ENCODE data around the gene AGTR1.
"Not testable (repeated sequence)": the region's sequence is repeated elsewhere in the genome, so short reads cannot be mapped to it uniquely, and the experiment has no call there.

The AGTR1 gene

DNA sequence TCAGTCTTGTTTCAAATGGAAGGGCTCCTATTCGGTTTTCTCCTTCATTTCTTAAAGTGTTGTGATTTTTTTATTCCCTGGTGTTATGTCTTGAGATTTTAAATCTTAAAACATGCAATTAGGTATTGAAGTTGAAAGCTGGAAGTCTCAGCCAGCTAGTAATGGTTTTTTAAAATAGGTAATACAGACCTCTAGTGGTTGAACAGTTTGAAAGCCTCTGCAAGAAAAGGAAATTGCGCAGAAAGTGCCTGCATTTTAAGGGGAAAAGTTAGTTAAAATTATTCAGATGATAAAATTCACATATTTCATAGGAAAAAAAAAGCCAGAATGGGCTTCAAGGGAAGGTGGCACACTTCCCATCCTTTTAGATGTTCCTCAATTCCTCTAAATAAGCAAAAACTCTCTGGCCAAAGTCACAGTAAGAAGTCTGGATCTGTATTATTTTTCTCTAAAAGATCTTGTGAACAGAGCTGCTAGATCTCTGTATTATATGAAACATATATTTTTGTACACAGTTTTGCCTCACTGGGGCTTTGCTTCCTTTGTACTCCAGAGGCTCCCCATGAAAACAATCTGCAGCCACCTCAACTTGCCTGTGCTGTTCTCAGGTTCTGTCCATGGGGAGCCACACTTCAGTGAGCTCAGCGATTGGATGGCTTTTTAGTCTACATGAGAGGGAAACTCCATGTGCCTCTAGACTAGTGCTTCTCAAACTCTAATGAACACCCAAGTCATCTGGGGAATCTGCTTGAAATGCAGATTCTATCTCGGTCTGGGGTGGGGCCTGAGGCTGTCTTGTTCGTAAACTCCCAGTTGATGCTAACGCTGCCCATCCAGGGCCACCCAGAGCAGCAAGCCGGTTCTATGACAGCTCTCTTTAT, 21.5 kb downstream of the AGTR1 start:
- DNase-seq, result peak; percentile 34

DNA sequence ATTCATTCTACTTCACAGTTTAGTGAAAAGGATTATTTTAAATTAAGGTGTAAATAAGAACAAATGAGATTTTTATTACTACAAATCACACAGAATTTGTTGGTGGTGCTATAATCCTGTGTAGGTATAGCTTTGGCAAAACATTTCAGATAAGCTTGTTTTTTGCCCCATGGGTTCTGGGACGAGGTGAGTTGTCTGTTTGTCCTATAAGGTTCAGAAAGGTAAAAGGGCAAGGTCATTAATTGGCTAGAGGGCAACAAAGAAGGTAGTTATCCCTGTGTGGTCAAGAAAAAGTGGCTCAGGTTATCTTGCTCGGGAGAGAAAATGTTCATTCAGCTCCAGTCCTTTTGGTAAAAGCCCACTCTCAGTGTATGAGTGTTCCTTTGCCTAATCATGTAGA, 23.2 kb downstream of the AGTR1 start:
- no peak for DNase-seq

DNA sequence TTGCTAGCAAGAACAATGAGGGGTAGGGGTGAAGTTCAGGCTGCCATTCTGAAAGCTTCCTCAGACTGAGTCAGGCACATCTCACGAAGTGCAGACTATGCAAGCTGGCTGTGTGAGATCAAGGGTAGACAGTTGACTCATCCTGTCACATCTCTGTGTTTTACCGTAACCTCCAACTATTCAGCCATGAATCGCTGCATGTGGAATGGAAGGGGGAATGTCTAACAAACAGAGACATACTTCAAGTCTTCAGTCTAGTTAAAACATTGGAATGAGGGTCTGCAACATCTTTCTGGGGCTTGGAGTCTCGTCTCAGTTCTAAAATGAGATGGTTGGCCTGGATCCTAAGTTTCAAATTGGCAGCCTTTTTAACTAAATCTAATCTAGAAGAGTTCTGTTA, 25.9 kb downstream of the AGTR1 start:
- peak; percentile 93 for DNase-seq

DNA sequence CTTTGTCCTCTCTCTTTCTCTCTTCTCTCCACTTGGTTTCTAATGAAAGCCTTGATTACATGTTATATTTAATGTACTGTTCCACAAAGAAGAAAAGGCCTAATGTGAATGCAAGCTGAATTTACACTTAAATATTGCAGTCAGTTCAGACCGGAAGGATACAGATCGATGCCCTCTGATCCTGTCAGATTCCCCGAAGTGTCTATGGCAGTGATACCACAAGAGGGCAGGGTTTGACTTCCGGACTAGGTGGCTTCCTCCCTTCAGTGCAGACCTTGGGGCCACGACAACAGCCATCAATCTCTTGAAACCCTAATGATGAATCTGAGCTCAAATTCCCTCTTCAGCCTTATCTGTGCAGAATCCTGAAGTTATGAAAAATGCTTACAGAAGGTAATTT, 29.5 kb downstream of the AGTR1 start:
- DNase-seq, result peak; percentile 51

DNA sequence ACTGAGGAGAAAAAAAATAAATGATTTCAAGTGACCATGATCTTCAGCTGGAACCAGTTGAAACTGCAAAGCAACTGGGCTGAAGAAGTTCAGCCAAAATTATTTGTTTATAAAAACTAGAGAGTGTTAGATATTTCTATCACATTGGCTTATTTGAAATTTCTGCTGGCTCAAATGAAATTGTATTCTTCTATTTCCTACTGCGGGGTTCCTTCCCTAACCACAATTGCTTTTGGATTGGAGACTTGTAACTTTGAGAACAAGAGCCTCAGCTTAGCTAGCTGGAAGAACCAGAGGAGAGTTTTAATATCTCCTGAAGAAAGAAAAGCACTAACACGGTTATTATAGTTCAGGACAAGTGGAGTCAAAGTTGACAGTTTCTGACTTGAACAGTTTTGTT, 31.1 kb downstream of the AGTR1 start:
- DNase-seq, result no peak

DNA sequence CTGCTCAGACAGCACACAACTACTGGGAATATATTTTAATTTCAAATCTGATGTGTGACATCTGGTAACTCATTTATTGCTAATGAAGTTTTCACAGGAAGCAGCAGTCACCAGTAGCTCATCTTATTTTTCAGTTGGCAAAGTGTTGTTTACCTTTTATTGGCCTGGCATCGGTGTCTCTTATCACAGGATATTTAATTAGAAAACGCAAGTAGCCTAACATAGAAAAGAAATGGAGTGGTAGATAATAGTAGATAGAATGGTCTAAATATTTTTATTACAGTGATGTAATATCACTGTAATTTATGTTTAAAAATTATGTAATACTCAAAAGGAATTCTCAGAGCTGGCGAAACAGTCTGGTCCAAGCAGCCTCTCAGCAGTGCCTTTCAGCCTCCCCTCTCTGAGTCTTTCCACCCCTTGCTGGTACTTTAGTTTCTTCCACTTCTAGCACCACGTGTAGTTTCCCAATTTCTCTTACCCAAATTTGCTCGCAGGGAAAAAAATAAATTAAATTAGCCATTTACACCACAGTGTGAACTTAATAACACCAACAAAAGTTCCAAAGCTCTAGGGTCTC, 31.9 kb downstream of the AGTR1 start:
- DNase-seq, result no peak

DNA sequence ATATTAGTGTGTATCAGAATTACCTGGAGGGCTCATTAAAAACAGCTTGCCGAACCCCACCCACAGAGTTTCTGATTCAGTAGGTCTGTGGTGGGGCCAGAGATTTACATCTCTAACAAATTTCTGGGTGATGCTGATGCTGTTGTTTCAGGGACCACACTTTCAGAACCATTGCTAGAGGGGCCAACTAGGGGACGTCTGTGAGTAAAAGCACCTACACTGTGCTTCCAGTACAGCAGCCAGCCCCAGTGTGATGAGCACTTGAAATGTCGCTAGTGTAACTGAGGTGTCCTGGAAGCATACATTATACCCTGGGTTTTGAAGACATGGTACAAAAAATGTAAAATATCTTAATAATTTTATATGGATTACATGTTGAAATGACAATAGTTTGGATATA, 33.0 kb downstream of the AGTR1 start:
- no peak for DNase-seq

DNA sequence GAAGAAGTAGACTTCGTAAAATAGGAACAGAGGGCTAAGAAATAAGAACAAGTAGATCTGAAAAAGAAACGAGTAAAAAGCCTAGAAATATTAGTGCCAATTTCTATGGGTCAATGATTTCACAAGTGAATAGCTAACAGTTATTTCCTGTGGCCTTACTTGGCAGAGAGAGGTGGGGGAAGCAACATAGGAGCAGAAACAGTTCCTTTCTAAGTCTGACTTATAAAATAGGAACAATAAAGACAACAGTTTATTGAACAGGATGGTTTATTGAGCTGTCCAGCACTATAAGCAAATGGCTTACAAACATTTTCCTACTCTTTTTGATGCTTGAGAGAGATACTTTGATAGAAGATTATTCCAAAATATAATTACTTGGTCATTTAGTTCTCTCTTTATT, 37.9 kb downstream of the AGTR1 start:
- no peak for DNase-seq

DNA sequence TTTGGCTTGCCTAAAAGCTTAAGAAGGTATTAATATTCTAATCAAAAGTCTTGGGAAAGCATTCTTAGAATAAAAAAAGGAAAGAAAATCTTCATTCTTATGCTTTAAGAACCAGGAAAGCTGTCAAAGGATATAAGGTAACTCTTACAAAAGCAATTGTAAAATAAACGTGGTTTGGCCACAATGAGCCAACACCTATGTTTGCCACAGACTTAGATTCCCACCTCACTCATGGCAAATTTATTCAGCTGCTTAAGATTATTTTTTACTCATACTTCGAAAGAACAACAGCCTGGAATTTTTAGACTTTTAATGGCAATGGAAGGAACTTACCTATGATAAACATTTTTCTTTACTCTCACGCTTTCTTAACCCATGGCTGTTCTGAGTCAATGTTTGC, 38.4 kb downstream of the AGTR1 start:
- DNase-seq, result no peak

DNA sequence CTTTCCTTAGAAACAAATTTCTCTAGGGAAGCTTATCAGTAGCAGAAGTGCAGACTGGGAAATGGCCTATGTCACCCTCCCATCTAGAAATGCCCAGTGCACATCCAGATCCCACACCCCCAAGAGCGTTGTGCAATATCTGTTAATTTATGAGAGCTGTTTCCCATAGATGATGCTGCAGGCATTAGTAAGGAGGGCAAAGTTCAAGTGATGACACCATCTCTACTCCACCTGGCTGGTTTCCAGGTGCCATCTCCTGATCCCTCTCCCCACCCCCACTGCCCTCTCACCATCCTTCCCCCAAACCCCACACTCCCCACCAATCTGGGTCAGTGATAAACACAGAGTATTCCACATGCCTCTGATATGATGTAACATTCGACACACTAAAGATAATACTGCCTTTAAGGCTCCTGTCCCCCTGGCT, 39.4 kb downstream of the AGTR1 start:
- peak; percentile 60 for DNase-seq

DNA sequence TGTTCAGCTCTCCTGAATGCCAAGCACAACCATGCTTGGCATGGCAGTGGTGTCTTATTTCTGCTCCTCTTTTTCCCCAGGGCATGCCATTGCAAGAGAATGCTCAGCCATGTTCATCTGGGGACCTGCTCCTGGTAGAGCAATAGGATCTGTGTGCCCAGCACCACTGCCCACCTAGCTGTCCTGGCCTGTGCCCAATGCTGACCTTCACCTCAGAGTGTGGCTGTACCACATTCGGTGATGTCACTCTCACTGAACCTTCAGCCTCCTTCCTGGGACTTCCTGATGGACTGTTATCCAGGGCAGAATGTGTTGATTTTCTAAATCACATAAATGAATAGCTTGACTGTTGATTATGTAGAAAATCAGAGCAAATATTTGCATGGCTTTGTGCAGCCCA, 42.0 kb downstream of the AGTR1 start:
- no peak for DNase-seq

DNA sequence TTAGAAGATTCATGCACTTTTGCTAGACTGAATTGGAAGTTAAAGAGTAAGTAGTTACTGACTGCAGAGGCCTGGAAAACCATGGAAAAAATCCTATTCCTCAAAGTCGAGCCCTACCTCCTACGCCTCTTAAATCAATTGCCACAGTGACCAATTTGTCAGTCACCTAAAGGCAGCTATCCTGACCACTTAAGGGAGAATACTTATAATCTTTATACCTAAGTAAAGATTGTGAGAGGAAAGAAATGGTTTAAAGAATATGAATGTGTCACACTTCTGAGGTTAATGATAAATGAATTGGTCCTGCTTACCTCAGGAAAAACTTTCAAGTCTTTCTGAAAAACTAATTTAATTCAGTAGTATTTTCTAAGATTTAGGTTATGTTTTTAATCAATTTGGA, 42.6 kb downstream of the AGTR1 start:
- DNase-seq, result no peak

DNA sequence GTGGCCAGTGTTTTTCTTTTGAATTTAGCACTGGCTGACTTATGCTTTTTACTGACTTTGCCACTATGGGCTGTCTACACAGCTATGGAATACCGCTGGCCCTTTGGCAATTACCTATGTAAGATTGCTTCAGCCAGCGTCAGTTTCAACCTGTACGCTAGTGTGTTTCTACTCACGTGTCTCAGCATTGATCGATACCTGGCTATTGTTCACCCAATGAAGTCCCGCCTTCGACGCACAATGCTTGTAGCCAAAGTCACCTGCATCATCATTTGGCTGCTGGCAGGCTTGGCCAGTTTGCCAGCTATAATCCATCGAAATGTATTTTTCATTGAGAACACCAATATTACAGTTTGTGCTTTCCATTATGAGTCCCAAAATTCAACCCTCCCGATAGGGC, 43.5 kb downstream of the AGTR1 start:
- no peak for DNase-seq

DNA sequence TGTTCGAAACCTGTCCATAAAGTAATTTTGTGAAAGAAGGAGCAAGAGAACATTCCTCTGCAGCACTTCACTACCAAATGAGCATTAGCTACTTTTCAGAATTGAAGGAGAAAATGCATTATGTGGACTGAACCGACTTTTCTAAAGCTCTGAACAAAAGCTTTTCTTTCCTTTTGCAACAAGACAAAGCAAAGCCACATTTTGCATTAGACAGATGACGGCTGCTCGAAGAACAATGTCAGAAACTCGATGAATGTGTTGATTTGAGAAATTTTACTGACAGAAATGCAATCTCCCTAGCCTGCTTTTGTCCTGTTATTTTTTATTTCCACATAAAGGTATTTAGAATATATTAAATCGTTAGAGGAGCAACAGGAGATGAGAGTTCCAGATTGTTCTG, 44.4 kb downstream of the AGTR1 start:
- no peak for DNase-seq

DNA sequence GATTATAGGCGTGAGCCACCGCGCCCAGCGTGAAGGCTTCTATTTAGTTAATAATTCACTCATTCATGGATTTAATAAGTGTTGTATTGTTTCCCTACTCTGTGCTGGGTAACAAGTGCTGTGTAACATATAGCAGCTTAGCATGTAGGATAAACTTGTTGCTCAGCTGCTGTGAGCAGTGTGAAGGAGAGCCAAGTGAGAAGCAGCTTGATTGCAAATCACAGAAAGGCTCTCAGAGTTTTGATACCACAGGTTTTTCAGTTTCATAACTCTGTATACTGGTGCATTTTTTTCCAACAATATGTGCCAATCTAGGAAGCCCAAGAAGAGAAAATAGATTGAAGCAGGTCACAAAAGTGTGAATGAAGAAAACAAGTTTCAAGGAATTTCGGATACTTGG, 48.4 kb downstream of the AGTR1 start:
- no peak for DNase-seq

DNA sequence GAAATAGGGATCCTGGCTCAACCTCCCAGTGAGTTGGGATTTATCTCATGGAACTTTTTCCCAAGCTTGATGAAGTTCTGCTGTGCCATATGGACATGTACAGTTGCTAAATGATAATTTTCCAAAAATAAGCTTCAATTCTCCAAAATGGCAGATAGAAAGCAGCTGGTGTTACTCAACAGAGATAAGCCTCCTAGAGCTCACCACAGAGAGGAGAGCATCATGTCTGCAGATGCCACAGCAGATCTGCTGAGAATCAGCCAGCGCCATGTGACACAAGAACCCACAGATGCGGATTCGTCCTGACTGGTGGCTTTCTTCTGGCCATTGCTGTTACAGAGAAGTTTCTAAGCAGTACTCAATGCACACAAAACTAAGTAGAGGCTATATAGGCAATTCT, 50.6 kb downstream of the AGTR1 start:
- DNase-seq, result no peak

DNA sequence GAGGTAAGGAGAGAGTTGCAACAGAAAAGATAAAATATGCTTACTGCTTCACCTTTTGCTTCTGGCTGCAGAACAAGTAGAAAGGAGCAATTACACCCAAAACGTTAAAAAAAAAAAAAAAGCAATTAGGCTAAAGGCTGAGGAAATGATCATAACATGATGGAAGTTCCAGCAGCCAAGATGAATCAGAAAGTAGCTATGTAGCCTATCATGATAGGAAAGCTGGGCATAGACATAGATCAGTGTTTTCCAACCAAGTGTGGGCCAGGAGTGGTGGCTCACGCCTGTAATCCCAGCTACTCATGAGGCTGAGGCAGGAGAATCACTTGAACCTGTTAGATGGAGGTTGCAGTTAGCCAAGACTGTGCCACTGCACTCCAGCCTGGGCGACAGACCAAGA, 52.6 kb downstream of the AGTR1 start:
- DNase-seq, result peak; percentile 33

DNA sequence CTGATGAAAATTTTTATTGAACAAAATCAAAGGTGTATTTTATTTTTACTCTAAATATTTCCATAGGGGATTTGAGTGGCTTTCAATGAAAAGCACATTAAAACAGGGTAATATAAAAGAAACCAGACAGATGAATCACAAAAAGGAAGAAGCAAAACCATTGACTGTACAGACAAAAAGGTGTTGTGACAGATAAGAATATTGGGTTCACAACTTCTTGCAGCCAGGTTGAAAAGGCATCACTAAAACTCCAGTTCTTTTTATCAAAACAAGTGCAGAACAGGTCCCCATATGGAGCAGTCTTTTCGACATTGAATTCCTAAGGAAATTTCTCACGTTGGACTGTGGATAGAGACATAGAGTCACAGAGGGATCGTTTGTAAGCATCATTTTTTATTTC, 53.8 kb downstream of the AGTR1 start:
- DNase-seq, result no peak

DNA sequence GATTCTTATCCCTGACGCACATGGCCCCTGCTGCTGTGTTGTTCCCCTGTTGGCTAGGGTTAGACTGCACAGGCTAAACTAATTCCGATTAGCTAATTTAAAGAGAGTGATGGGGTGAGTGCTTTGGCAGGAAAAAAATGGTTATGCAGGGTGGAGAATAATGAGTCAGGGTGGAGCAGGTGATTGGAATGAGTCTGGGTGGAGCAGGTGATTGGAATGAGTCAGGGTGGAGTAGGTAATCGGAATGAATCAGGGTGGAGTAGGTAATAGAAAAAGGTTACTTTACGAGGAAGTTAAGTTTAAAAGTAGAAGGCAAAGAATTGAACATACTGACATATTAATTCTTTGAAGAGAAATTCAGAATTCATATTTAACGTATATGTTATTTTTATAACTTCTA, 55.7 kb downstream of the AGTR1 start:
- DNase-seq, result not testable (repeated sequence)

DNA sequence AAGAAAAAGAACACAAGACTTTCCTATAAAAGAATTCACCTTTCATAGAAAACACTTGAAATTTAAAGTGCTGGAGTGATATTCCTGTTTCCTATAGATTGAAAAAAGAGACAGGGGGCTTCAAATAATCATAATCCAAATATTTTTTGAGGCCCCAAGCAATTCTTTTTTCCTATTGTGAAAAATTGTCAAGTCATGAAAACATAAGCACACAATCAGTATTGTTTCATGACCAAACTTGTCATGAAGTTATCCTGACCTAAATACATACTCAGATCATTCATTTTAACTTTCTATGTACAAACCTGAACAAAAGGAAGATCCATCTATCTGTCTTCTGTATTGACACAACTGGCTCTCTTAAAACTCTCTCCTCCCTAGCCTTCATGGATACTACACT, 57.9 kb downstream of the AGTR1 start:
- no peak for DNase-seq

DNA sequence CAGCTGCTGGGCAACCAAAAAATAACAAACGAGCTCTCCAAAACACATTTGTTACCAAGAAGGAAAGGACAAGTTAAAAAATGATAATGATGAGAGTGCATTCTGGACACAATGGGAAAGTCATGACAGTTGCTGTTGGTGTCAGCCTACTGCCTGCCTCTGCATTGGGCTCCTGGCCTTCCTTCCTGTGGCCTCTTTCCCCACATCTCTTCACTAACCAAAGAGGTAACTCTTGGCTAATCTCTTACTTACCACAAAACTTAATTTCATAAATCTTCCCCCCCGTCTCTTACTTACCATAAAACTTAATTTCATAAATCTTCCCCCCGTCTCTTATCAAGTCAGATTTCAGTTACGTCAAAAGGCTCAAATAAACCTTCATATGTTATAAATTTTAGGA, 58.6 kb downstream of the AGTR1 start:
- DNase-seq, result no peak

DNA sequence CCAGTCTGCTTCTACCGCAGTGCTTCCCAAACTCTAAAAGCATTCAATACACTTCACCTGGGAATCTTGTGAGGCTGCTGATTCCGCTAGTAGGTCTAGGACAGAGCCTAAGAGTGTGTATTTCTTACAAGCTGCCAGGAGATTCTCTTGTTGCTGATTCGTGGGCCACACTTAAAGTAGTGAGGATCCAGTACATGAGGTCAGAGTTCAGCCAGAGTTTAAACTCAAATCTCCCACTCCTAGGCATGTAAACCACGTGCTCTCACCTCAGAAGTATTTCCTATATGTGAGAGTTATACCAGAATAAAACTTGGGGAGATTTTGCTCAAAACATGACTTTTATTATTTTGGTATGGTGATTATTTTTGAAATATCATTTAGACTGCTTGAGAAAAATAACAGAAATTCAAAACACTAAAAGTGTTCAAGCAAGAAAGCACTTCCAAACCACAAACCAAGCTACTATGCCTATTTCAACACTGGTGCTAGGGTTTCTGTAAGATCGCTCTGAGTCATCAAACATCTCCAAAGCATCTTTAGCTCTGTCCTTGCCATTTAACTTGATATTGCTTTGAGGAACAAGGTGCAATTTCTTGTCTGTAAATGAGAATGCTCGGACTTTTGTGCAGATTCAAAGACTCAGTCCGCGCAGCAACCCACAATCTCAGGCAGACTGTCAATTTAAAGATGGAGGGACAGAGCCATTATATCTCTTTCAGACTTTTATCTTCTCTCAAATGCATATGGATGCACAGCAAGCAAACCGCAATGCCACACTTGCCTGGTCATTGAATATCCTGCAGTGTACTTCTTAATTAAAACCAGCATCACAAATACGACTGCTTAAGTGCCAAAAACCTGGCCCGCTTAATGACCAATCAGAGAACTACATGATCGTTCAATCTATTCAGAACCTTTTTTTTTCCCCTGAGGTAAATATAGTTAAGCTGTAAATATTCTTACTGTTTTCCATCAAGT, 59.8 kb downstream of the AGTR1 start:
- DNase-seq, result peak; percentile 89

DNA sequence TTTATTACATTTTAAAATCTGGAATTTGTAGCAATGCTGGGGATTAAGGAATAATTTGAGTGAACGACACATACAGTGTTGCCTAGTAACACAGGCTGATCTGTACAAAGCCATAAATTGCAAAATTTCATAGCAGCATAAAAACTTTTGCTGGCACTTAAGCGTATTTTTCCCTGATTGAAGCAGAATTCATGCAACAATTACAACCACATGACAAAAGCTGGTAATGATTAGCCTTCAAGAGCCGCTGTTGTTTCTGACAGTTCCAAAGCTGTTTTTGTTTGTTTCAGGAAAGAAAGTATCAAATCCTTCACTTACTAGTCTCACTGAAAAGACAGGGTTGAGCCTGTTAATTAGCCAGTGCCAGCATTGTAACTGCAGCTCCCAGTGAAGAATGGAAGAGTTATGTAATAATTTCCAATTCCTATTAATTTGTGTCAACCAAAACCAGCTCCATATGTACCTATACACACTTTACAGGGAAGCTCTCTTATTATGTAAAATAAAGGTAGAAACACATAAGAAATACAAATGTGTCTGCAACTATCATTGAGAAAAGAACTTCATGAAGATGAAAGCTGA, 60.7 kb downstream of the AGTR1 start:
- DNase-seq, result peak; percentile 47

All from fibroblast of skin of right quadriceps (primary cell).